Rectal smooth muscle tissue (tissue), 1 donor: ENCODE measurements around the gene HOXA10.

Experiments
- H3K27ac ChIP-seq: one replicate; pipeline ENCODE4 v1.7.0; 2013; ENCODE audit warnings: low read depth, low read length, inconsistent platforms
- H3K27me3 ChIP-seq: one replicate; pipeline ENCODE4 v1.7.0; 2013; ENCODE audit warnings: low read length; ENCODE audit not compliant: control insufficient read depth, insufficient read depth
- H3K36me3 ChIP-seq: one replicate; pipeline ENCODE4 v1.7.0; 2013; ENCODE audit warnings: low read length; ENCODE audit not compliant: control insufficient read depth, insufficient read depth
- H3K4me1 ChIP-seq: one replicate; pipeline ENCODE4 v1.7.0; 2013; ENCODE audit warnings: low read length; ENCODE audit not compliant: control insufficient read depth, insufficient read depth
- H3K4me3 ChIP-seq: one replicate; pipeline ENCODE4 v1.7.0; 2013; ENCODE audit warnings: low read length
- H3K9ac ChIP-seq: one replicate; pipeline ENCODE4 v1.7.0; 2013; ENCODE audit warnings: low read length

The HOXA10 gene

DNA sequence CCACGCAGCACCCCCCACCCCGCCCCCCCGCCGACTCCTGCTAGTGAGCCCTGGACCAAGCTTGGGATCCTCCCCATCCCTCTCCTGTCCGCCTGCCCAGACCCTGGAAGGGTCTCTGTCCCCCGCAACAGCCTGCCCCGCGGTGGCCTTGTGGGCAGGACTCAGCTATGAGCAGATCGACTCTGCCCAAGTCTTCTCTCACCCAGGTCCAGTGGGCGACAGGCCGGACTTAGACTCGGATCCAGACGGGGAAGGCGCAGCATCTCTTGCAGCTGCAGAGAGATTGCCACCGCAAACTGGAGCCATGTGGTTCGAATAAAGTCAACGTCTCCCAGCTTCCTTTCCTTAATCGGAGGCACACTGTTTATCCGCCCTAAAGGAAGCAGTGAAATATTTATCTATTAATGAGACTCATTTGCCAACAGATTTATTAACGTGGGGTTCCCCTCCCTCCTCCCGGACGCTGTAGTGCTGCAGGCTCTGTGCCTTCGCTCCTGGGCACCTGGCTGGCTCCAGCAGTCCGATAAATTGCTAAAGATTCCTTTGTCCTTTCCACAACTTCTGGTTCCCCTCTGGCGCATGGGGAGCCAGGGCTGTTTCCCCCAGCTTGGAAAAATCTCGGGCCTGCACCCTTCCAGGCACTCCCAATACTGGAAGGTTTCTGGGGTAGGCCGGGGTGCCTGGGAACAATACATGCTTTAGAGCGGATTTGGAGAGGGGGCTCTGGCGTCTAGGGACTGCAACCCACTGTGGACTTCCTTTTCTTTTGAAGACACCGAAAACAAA lies 17.0 kb downstream of the HOXA10 start:
- Histone ChIP-seq H3K4me3 (peak overlapping the region; percentile 69), H3K4me1 (peaks cover 12% of the 10 kb centered on the region), H3K27ac (peak overlapping the region; percentile 89), H3K36me3 (no peaks in the 10 kb centered on the region), H3K27me3 (peaks cover 6% of the 10 kb centered on the region), H3K9ac (peak overlapping the region; percentile 36)

DNA sequence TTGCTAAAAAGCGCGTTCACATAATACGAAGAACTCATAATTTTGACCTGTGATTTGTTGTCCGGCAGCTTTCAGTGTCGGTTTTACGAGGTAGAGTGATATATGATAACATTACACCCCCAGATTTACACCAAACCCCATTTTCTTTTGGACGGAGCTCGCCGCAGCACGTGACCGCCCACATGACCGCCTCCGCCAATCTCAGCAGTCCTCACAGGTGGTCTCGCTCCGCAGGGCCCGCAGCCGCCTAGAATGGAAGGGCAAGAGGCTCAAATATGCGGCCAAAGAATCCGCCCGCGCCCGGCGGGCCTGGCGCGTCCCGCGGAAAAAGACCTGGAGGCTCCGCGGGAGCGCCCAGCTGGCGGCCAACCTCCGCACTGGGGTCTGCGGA lies 17.6 kb downstream of the HOXA10 start, which contains the start of gene HOXA7:
TSS of gene HOXA7 (minus strand) at position 168 of the 391 bp plus-strand sequence. CDS start at position 38, 130 bp downstream.
- Histone ChIP-seq H3K27ac (peak within 1 kb of the TSS; percentile 89), H3K27me3 (peaks cover 8% of the 10 kb centered on the region), H3K9ac (peak within 1 kb of the TSS; percentile 36), H3K4me1 (peaks cover 12% of the 10 kb centered on the region), H3K36me3 (no peaks in the 10 kb centered on the region), H3K4me3 (peak within 1 kb of the TSS; percentile 69)

DNA sequence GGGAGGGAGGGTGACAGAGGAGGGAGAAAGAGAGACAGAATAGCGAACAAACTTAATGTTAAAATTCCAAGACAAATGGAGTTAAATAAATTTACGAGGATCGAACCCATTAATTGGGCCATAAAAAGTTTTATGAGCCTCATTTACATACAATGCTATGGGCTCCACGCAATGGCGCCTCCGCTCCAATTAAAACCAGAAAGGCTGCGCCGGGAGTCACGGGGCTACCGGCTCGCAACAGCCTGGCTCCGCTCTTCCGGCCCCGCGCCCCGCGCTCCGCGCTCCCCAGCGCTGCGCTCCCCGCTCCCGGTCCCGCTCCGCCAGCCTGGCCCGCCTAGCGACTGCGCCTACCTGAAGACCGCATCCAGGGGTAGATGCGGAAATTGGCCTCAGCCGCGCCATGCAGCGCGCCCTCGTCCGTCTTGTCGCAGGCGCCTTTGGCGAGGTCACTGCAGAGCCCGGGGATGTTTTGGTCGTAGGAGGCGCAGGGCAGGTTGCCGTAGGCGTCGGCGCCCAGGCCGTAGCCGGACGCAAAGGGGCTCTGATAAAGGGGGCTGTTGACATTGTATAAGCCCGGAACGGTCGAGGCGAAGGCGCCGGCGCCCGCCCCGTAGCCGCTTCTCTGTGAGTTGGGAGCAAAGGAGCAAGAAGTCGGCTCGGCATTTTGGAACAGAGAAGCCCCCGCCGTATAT lies 18.2 kb downstream of the HOXA10 start:
- peaks cover 8% of the 10 kb centered on the region for H3K27me3 ChIP-seq
- peak overlapping the region; percentile 89 for H3K27ac ChIP-seq
- no peaks in the 10 kb centered on the region for H3K36me3 ChIP-seq
- H3K4me3 ChIP-seq, result peak overlapping the region; percentile 69
- peak overlapping the region; percentile 3 for H3K9ac ChIP-seq
- peaks cover 12% of the 10 kb centered on the region for H3K4me1 ChIP-seq

DNA sequence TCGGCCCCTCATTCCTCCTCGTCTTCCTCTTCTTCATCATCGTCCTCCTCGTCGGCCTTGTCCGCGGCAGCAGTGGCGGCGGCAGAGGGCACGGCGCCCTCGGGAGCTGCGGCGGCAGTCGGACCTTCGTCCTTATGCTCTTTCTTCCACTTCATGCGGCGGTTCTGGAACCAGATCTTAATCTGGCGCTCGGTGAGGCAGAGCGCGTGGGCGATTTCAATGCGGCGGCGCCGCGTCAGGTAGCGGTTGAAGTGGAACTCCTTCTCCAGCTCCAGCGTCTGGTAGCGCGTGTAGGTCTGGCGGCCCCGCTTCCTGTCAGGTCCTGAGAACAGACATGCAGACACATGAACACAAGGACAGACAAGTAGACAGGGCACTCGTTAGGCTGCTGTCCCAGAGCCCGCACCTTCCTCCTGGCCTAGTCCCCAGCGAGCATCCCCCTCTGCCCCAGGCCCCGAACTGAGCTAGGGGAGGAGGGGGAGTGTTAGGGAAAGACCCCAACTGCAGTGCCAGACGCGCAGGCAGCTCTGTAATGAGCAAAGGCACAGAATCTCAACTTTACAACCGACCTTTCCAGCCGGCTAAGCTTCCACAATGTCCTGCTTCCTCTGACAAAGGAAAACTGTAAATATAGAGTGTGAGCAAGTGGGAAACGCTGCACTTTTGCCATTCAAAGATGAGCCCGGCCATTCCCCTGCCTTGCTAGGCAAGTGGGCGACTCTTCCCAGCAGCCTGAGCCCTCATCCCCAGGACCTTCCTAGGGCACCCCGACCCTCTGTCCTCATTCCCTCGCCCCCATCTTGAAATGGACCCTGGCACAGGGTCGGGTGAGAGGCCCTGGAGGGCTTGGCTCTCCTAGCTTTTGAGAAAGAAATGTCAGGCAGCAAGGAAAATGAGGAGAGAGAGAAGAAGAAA lies 19.0 kb downstream of the HOXA10 start:
- peaks cover 12% of the 10 kb centered on the region for H3K4me1 ChIP-seq
- no peaks in the 10 kb centered on the region for H3K36me3 ChIP-seq
- peak overlapping the region; percentile 3 for H3K9ac ChIP-seq
- H3K4me3 ChIP-seq, result peak overlapping the region; percentile 69
- peak overlapping the region; percentile 89 for H3K27ac ChIP-seq
- peaks cover 8% of the 10 kb centered on the region for H3K27me3 ChIP-seq

DNA sequence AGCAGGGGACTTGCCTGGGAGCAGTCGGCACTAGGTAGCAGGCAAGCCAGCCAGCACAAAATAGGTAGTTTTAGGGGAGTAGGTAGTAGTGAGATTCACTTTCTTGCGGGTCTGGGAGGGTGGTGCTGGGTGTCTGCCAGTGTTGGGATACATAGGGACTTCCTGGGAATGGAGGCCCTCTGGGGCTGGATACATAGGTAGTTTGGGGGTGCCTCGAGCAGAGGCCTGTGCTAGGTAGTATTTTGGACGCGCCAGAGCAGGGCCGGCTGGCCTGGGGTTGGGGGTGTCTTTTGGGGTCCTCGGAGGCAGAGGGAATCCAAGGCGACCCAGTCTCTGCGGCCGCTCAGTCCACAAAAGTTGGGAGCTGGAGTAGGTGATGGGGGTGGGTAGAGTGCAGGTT lies 19.8 kb downstream of the HOXA10 start:
- H3K36me3 ChIP-seq, result no peaks in the 10 kb centered on the region
- H3K9ac ChIP-seq, result no peak overlapping the region
- no peak overlapping the region for H3K27ac ChIP-seq
- H3K4me3 ChIP-seq, result peak overlapping the region; percentile 26
- peaks cover 12% of the 10 kb centered on the region for H3K4me1 ChIP-seq
- peaks cover 8% of the 10 kb centered on the region for H3K27me3 ChIP-seq

DNA sequence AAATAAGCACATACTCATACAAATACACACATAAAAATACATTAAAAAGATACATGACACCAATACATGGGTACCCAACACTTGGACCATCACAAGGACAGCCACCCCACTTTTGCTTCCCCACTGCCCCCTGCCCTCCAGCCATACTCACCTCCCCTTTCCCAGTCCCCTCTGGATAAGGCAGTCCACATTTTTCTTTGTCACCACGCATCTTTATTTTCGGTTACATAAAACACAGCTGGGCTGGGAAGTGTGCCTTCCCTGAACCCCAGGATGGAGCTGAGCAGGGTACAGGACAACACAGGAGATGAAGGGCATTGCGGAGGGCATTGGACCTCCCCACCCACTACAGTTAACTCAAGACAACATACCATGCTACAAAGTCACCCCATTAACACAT lies 20.6 kb downstream of the HOXA10 start:
- H3K4me3 ChIP-seq, result no peak overlapping the region
- H3K36me3 ChIP-seq, result no peaks in the 10 kb centered on the region
- peaks cover 7% of the 10 kb centered on the region for H3K27me3 ChIP-seq
- no peak overlapping the region for H3K9ac ChIP-seq
- H3K4me1 ChIP-seq, result peaks cover 12% of the 10 kb centered on the region
- H3K27ac ChIP-seq, result no peak overlapping the region

DNA sequence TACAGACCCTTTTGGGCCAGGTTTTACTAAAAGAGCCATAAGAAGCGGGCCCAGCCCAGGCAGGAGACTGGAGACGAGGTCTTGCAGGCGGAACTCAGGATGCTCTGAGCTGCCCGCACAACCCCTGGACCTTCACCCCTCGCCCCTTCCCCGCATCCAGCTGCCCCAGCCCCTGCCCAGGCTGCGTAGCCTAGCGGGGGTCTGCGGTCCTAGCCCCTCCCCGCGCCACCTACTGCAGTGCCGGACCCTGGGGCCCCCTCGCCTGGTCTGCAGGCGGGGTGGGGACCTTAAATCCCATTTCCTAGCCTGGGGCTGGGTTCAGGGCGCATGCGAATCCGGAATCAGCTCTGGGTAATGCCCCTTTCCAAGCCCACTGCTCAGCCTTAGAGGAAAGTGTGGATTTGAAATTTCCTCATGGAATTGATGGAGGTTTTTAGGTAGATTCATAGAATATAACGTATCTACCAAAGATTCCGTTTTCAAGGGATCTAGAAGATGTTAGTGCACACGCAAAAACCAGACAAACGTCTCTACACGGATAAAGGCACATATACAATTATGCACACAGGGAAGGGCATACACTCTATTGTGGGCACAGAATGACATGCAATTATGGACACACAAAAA lies 21.2 kb downstream of the HOXA10 start:
- H3K4me3 ChIP-seq, result peak overlapping the region; percentile 90
- H3K27me3 ChIP-seq, result peaks cover 7% of the 10 kb centered on the region
- H3K36me3 ChIP-seq, result no peaks in the 10 kb centered on the region
- H3K4me1 ChIP-seq, result peaks cover 16% of the 10 kb centered on the region
- no peak overlapping the region for H3K9ac ChIP-seq
- H3K27ac ChIP-seq, result peak overlapping the region; percentile 96

DNA sequence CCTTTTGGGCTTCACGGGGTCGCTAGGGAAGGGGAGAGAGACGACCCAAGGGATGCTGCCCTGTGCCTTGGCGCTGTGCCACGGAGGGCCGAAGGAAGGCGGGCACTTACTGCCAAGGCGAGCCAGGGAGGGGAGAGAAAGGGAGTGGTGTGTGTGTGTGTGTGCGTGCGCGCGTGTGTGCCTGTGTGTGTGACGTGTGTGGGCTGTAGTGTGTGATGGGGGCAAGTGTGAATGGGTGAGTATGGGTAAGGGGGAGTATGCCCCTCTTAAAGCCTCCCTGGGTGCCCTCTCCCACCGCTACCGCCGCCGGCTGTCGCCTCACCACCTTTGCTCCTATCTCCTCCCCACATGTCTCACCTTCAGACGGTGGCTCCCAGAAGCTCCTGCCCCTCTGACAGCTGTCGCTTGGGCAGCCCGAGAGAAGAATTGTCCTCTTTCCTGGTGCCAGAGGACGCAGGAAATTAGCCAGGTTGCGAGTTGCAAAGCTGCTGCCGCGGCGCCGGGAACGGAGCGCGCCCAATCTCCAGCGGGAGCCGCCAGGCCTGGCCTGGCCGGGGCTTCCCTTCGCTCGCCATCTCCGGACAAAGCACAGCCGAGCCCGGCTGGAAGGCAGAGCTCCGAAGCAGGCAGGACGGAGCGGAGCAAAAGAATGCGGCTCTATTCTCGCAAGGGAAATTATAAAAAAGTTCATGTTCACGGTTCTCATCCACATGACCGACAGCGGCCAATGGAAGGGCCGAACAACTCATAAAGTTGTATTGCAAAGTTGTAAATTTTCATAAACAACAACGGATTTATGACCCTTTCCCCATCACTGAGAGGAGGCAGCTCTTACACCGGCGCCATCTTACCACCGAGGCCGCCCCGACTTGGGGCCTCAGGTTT lies 21.9 kb downstream of the HOXA10 start, which contains the start of gene HOXA3:
TSS of gene HOXA3 (minus strand) at position 653 of the 885 bp plus-strand sequence. CDS start 41,943 bp downstream, outside the sequence.
- peaks cover 7% of the 10 kb centered on the region for H3K27me3 ChIP-seq
- H3K4me1 ChIP-seq, result peaks cover 20% of the 10 kb centered on the region
- H3K36me3 ChIP-seq, result no peaks in the 10 kb centered on the region
- H3K27ac ChIP-seq, result peak within 1 kb of the TSS; percentile 96
- peak within 1 kb of the TSS; percentile 93 for H3K9ac ChIP-seq
- peak within 1 kb of the TSS; percentile 90 for H3K4me3 ChIP-seq

DNA sequence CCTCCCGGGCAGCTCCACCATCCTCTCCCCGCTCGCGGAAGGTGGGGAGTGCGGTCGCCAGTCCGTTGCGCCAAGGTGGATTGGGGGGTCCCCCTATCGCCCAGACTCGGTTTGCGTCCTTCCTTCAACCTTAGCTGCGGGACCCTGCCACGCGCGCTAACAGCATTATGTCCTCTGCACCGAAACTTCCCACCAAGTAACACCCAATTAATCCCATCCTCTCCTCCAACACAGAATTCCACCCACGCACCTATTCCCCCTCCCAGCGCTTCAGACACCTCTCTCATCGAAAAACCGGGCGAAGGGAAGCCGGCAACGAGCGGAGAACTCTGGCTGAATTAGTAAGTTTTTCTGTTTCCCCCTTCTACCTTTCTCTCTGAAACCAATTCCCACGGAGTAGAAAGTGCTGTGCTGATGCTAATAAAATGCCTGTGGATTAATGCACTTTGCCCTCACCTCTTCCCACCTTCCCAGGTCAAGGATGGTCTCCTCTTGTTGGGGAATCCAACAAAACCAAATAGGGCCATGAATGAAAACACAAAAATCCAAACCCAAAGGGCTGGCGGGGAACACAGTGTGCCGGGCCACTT lies 22.7 kb downstream of the HOXA10 start:
- peaks cover 7% of the 10 kb centered on the region for H3K27me3 ChIP-seq
- H3K4me3 ChIP-seq, result peak overlapping the region; percentile 90
- H3K27ac ChIP-seq, result peak overlapping the region; percentile 96
- H3K36me3 ChIP-seq, result no peaks in the 10 kb centered on the region
- peak overlapping the region; percentile 93 for H3K9ac ChIP-seq
- peaks cover 23% of the 10 kb centered on the region for H3K4me1 ChIP-seq

DNA sequence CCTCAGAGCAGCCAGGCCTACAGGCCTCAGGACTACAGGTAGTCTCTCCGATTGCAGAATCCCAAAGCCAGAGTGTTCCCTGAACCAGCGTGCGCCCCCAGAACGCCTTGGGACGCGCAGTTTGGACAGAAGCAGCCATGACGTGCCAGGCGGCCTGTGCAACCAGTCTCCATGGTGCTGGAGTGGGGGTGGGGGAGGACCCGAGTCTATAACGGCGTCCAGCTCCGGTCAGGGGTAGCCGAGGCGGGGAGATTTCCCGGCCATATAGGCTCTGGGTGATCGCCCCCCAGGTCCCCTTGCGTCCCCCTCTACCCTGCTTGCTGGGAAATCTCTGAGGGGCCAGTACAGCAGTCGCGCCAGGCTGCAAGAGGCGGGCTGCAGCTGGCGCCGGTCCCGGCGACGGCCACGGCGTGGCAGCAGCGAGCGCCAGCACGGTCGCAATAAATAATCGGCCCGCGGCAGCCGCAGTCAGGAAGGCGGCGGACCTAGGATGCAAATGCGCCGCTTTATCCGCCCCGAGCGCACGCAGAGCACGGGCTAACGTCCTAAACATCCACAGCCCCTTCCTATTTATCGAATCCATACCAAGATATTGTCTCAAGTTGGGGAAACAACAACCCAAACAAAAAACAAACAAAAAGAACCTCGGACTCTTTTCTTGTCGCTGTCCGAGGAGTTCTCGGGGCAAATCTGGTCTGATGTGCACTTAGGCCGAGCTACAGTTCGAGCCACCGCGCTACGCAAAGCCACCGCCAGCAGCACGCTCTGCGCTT lies 23.4 kb downstream of the HOXA10 start:
- no peaks in the 10 kb centered on the region for H3K36me3 ChIP-seq
- peak overlapping the region; percentile 93 for H3K9ac ChIP-seq
- peaks cover 23% of the 10 kb centered on the region for H3K4me1 ChIP-seq
- peaks cover 7% of the 10 kb centered on the region for H3K27me3 ChIP-seq
- H3K27ac ChIP-seq, result peak overlapping the region; percentile 96
- H3K4me3 ChIP-seq, result peak overlapping the region; percentile 90
